GM21717 (cell line): ENCODE data around the gene RPS6KA4.

Experiments used
- ATAC-seq: cut with Tn5 transposase; IDR thresholded peaks from one replicate; pipeline ENCODE4 v1.9.1; 2021; ENCODE audit warnings: mild to moderate bottlenecking, moderate library complexity; ENCODE audit not compliant: unreplicated experiment

RPS6KA4 gene

DNA sequence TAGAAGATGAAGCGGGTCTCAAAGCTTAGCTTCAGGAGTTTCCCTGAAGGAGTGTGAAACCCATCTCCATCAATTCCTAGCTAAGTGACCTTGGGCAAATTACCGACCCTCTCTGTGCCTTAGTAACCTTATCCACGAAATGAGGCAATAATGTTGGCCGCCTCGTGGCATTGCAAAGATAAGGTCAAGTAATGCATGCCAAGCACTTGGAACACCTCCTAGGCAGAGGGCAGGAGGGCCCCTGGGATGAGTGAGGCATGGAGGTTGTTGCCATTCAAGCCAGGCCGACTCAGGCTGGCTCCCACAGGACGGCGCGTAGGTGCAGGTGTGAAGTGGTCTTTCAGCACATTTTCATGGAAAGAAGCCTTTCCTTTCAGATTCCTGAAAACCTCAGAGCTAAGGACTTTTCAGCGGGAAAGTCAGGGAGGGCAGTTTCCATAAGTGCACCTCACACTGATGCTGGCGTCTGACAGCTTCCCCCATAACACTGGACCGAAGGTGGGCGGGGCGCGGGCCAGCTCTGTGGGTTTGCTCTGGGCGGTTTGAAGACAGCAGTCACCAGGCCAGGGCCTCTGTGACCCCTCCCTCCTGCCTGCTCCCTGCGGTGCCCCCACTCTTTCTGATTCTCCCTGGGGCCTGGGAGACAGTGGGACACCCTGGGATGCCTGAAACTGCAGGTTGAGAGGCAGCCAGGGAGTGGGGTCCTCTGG lies 25.2 kb downstream of the RPS6KA4 start:
- ATAC-seq, result no peak

DNA sequence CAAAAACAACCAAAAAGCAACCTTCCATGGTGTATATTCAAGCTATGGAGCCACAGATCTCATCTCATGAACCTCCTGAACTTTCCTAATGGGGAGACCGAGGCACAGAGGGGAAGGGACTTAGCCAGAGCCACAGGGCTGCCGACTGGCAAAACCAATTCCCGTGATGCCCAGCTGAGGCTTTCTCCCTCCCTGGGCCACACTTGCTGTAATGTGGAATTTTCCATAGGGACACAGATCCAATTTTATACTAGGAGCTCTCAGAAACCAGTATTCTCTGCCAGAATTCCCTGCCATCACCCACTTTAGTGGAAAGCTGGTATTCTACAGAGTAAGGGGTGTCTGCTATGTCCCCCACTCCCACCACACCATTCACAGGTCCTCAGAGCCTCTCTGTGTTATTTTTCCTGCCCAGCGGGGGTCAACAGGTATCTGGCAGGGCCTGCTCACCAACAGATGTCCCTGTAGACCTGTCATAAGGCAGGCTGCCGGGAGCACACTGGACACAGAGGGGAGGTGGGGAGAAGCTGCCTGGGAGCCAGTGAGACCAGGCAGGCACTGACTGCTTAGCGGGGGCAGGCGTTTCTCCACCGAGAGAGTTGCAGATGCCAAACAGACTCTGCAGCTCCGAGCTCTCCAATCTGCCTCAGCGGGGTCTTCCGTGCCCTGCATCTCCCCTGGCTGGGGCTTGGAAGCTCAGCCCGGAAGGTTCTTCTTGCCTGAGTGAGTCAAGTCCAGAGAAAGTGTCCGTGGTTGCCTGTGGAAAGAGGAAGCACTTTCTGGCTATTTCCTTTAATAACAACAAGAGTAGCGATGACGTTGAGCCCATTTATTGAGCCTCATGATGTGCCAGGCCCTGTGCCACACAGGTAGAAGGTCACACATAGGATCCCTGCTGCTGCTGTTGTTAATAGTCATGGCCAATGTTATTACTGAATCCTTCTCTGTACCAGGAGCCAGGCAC lies 26.3 kb downstream of the RPS6KA4 start:
- ATAC-seq, result no peak

DNA sequence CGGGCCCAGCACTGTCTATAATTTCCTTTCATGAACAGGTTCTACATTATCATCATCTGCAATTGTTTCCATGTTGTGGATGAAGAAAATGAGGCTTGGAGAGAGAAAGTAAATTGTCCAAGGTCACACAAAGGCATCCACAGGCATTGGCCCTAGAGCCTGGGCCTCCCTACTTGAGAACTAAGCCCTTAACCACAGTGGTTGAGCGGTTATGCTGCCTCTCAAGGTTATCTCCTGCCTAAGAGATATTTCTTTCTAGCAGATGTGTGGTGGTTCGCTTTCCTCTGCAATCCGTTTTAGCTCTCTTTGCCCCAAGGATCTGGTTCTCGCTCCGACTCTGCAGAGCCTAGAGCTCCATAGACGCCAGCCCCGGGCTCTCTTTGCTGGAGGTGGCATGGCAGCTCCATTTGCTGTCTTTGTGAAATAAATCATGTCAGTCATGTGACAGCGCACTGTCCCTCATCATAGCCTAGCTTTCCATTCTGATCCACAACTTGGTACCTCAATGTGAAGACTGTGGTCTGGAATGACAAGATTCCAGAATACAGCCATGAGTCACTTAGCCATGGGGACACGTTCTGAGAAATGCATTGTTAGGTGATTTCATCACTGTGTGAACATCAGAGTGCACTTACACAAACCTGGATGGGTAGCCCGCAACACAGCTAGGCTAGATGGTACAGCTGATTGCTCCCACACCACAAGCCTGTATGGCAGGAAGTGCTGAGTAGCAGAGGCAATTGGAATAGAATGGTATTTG lies 27.2 kb downstream of the RPS6KA4 start:
- no peak for ATAC-seq

DNA sequence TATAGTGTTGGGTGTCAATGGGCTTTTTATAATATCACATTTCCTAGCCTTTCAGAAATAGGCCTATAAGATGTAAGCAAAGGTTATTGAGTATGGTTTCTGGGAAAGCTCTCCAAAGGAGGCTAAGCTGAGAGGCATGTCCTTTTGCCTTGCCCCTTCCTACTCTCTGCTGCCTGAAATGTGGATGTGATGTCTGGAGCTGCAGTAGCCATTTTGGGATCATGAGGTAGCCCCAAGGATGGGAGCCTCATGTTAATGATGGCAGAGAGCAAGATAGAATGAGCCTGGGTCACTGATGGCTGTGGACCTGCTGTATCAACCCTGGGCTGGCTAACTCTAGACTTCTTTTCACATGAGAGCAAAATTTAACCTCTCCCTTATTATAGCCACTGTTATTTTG lies 29.0 kb downstream of the RPS6KA4 start:
- ATAC-seq, result no peak

DNA sequence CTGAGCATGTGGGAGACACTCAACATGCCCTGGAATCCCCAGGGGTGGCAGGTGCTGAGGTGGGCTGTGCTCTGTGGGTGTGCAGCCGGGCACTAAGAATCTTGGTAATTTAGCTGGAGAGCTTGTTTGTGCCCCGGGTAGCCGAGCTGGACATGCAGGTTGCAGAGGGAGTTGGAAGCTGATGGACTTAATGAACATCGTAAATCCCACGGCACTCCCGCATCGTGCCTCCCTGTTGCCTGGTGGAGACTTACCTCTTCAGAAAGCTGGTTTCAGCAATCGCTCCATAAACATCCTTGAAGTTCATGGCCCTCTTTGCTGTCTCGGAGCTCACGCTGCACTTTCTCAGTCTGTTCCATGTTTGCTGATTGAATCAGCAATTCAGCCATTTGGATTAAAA lies 29.9 kb downstream of the RPS6KA4 start:
- no peak for ATAC-seq

DNA sequence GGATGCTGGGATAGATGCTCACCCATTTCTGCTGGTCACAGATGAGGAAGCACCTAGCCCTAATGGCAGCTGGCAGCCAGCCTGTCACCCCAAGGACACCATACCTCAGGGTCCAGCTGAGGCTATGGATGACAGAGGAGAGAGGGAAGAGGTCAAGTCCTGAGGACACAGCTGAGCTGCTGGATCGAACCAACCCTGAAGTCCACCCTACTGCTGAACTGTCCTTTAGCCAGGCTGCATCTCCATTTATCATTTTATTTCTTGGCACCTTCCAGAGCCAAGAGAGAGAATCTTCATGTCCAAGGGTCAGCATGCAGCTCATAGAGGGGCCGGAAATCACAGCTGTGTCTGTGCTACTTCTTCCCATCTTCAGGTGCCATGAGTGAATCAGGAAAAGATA lies 30.9 kb downstream of the RPS6KA4 start:
- no peak for ATAC-seq

DNA sequence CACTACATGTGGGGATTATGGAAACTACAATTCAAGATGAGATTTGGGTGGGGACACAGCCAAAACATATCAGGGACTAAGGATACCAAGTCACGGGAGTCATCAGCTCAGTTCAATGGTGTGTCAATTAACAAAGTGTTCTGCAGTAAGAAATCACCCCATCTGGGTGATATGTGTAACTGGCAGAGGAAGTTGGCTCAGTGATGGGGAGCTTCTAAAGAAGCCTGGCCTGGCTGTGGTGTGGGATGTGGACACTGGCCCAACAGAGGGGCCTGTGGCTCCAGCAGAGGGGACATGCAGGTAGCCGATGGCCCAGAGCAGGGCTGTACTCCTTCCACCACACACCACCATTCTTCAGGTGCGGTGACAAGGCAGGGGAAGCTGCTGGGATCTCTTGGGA lies 31.6 kb downstream of the RPS6KA4 start:
- no peak for ATAC-seq

DNA sequence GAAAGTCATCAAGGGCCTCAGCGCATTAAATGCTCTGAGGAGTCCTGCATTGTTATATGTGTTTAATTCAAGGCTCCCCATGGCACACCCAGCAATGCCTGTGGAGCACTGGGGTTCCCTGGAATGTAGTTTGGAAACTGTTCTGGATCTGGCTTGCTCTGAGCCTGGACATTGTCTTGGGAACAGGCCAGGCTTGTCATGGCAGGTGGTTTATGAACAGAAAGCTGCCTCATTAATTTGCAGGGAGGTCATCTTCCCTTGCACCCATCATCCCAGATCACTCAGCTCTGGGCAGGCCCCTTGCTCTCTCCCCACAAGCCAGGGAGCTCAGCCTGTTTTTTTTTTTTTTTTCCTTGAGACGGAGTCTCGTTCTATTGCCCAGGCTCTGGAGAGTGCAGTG lies 32.9 kb downstream of the RPS6KA4 start:
- ATAC-seq, result no peak

DNA sequence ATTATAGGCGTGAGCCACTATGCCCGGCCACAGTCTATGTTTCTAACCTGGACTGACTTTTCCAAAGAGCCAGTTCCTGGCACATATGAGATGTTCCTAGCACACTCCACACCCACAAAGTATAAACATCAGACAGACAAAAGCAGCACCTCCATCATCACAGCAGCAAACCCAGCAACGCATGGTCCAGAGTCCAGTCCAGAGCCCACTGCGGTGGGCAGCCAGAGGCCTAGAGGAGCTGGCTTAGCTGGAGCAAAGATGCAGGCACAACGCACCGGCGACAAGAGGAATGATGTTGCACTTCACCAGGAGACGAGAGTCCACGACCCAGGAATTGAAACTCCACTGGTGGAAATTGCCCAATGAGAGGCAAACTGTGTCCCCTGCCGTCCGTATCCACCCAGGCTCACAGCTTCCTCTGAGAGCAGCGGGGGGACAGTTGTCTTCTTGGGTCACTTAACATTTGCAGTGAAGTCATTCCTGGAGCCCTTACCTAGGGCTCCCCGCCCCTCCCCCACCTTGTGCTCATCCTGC lies 36.6 kb downstream of the RPS6KA4 start:
- no peak for ATAC-seq

DNA sequence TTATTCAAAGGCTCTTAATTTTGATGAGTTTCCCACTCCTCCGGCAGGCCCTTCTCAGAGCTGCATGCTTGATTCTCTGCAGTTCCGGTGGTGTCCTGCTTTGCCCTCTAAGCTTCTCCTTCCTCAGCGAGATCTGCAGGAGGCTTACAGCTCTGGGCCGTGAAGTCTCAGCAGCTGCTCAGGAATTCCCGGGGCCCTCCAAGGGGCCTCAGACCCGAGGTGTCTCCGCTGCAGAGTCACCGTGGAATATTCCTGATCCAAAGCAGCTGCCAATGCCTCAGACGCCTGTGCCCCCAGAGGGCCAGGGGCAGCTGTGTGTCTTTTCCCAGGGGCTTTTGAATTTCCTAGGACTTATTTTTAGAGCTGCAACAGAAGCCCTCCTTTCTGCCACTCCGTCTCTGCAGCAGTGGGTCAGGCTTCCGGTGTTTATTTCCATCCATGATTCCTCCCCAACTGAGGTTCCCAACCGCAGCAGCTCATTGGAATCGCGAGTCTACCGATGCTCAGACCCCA lies 37.2 kb downstream of the RPS6KA4 start:
- ATAC-seq, result no peak

DNA sequence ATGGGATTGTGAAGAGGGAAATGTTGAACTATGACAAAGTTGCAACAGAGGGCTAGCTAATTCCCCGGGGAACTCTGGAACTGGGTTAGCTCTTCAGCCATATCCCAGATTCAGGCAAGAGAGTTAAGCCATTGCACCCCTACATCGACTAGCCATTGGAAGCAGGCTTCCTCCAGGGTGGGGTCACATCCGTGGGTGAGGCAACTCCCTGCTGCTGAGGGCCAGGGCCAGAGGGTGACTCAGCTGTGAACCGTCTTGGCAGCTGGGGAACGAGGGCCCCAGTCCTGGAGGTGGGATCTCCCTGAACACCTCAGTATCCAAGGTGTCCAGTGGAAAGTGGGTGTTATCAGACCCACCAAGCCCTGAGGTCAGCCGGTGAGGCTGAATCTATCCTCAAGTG lies 41.1 kb downstream of the RPS6KA4 start:
- no peak for ATAC-seq

DNA sequence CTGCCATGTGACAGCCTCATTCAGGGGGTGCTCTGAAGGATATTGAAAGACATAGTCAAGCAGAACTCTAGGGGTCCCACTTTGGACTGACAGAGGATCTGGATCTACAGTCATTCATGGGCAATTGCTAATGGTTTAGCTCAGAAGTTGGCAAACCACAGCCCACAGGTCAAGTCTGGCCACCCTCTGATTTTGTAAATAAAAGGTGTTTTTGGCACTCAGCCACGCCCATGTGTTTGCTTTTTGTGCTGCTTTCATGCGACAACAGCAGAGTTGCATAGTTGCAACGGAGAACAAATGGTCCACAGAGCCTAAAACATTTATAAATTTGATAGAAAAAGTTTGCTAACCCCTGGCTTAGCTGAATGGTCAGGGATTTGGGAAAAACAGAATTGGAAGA lies 41.7 kb downstream of the RPS6KA4 start:
- no peak for ATAC-seq

DNA sequence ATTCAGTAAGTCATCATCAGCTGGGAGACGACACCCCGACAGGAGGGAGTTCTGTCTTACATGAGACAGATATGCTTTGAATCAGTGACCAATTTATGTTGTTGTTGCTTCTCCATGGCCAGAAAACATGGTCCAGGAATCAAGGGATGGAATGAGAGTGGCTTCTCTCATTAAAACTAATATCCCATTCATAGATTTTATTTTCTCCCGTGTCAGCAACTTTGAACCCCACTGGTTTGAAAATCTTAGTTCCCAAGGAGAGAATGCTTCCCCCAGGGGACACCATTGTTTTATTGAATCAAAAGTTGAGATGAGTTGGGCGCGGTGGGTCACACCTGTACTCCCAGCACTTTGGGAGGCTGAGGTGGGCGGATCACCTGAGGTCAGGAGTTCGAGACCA lies 42.8 kb downstream of the RPS6KA4 start:
- no peak for ATAC-seq

DNA sequence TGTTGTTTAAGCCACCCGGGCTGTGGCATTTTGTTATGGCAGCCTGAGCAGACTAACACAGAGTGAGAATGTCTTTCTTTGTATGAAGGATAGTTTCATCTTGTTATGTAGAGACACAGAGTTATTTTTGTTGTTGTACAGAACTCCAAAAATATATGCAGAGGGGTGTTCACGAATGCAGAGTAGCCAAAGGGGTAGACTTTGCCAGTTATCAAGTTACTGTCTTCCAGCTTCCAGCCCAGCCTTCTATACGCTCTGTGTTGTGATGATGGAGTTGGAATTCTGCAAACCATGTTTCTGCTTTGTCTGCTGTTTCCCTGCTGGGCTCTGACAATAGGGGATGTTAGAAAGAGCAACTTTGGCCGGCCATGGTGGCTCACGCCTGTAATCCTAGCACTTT lies 44.1 kb downstream of the RPS6KA4 start:
- no peak for ATAC-seq

DNA sequence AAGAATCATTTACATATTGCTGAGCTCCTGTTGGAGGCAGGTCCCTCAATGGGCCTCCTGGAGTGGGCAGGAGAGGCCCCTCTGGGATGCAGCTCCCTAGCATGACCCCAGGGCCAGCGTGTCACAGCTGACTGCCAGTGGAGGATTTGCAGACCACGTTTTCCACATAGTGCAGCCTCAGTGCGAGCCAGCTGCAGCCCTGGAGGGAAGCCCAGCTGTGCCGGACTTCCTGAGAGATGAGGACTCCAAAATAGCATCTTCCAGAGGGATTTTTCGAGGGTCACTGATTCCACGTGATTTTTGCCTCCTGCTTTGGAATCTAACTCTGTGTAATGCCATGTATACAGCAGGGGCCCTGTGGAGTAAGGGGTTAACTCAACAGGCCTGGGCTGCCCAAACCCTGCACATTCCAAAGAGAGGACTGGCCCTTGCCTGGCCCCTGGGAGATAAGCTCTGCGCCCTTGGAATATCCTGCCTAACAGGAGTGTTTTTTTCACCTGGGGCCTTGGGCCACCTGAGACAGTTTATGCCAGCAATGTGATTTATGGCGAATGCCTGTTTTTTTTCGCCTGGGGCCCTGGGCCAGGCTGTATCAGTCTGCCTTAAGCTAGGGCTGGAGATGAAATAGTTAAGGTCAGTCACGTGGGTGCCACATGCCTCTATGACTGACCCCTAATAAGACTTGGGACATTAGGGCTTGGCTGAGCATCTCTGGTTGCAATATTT lies 47.4 kb downstream of the RPS6KA4 start:
- no peak for ATAC-seq

DNA sequence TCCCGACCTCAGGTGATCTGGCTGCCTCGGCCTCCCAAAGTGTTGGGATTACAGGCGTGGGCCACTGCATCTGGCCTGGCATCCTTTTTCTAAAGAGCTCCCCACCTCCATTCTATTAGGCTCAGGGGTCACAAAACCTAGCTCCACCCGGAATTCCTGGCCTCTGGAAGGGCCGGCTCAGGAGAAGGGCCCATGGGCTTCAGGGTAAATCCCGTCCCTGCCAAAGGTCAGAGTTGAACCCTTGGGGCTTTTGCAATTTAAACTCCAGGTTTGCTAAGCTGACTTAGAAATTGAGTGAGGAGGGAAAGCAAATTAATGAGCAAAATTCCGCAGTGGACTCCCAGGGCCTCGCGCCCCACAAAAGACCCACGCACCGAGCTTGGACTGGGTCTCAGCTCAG lies 48.3 kb downstream of the RPS6KA4 start:
- ATAC-seq, result no peak

DNA sequence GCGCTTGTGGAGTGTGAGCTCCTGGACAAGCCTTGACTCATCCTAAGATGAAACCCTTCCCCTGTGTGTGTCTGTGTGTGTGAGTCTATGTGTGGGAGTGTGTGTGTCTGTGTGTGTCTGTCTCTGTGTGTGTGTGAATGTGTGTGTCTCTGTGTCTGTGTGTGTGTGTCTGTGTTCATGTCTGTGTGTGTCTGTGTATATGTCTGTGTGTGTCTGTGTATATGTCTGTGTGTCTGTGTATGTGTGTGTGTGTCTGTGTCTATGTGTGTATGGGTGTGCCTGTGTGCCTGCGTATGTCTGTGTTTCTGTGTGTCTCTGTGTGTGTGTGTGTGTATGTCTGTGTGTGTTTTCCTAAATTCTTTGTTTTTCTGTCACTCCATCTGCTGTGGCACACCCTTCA lies 48.7 kb downstream of the RPS6KA4 start:
- ATAC-seq, result no peak

DNA sequence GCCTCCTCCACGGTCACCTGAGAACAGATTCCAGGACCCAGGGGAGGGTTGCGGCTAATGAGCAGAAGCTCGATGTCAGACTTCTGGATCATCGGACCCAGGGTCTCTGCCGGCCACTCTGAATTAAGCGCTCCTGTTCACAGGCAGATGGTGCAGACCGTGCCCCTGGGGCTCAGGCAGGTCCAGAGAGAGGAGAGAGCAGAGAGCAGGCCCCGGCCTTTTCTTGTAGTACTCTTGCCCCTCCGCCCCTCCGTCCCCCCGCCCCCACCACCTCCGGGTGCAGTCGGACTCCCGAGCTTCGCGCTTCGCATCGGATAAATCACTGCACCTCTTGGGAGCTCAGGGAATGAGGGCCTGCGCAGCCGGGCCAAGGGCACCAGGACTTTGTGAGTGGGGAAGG lies 50.3 kb downstream of the RPS6KA4 start:
- no peak for ATAC-seq

DNA sequence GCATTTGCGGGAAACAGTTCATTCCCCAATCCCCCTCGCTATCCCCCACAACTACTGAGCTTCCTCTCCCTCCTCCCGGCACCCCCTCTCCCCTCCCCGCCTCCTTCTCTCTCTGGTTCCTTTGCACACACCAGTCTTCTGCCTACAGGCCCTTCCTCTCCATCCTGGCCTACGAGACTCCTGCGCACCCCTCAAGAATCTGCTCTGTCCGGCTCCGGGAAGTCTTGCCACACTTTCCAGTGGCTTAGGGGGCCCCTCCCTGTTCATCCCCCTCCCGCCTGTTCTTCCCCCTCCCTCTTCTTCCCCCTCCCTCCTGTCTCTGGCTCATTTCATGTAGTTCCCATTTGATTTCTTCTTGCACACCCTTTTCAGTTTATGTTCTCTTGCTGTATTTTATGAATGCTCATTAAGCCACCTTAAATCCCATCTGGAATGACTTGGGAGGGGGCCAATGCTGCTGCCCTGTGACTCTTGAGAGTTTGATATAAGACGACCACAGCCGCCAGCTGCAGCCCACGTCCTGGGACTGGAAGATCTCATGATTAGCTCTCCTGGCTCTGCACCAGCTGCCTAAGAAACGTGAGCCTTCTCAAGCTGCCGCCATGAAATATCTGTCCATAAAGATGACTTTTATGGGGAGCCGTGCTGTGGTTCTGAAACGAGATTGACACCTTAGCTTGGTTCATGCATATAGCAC lies 50.9 kb downstream of the RPS6KA4 start:
- ATAC-seq, result no peak

DNA sequence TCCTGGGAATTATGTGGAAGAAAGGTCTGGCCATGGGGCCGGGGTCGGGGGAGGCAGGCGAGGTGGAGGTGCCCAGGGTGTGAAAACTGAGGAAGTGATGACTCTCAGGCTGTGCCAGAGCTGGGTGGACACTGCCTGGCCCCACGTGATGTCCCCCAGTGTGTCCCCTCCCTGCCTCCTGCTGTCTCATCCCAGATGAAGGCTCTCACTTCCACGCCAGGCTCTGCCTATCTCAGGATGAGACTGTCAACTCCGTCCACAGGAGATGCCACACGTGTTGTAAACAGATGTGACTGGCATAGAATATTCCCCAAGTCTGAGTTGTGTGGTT lies 51.4 kb downstream of the RPS6KA4 start:
- ATAC-seq, result no peak
